ENCODE measurements around the gene KAZALD1. TPM values are rescaled to one million over a fixed set of nuclear protein-coding genes. Genes with fewer than 3 reads are reported as not detected.

Gene KAZALD1
- total and polyA plus RNA-seq, 4 donors = 4.1 to 12.1 (median 7.4) TPM

GRCh38 chr10:101031128-101031795 is 30.5 kb upstream of the KAZALD1 start, which contains the start of the genes PDZD7 and SFXN3:
PDZD7 (minus strand) TSS chr10:101031129; CDS start chr10:101030219, 910 bp downstream.
SFXN3 (plus strand) TSS chr10:101031234; CDS start chr10:101034695, 3,461 bp downstream.
- Histone ChIP-seq H3K9ac (ENCODE audit: insufficient read depth in 1 of 2, low read length in 2 of 2) (peak within 1 kb of the TSS; percentile 21 to 91), H3K36me3 (ENCODE audit: control insufficient read depth in 4 of 4, insufficient read depth in 4 of 4, low read length in 4 of 4) (peaks cover 3 to 11% (median 7%) of the 10 kb centered on the region in 4 donors), H3K4me1 (ENCODE audit: control insufficient read depth in 5 of 5, insufficient read depth in 5 of 5, low read length in 5 of 5) (peaks cover 0 to 25% (median 3%) of the 10 kb centered on the region in 5 donors), H3K27me3 (ENCODE audit: control insufficient read depth in 3 of 3, insufficient read depth in 3 of 3, low read length in 2 of 3) (peaks cover 0 to 12% (median 6%) of the 10 kb centered on the region in 3 donors), H3K9me3 (ENCODE audit: control insufficient read depth in 4 of 4, insufficient read depth in 3 of 4, low read length in 3 of 4) (no peaks in the 10 kb centered on the region), H3K4me3 (peak within 1 kb of the TSS; percentile 47), H3K27ac (ENCODE audit: low read depth in 1 of 2, low read length in 1 of 2) (peak within 1 kb of the TSS; percentile 80 to 93)
- no peak for TF ChIP-seq CTCF (IDR thresholded peaks at IDR 0.05; ENCODE audit: control extremely low read depth, extremely low read depth)
- ATAC-seq (ENCODE audit: insufficient read depth, low FRiP score) (peak; percentile 88), DNase-seq (peak; percentile 86 to 93 (median 91))
- WGBS, 2 donors = 0% methylated on average over 37 to 38 of the region's 38 CpGs

GRCh38 chr10:101031796-101032636 is 29.8 kb upstream of the KAZALD1 start:
- WGBS, 2 donors = 0% methylated on average over 42 to 47 of the region's 47 CpGs
- H3K4me3 ChIP-seq = peak overlapping the region; percentile 47

GRCh38 chr10:101032637-101033224 is 29.1 kb upstream of the KAZALD1 start:
- H3K9ac ChIP-seq (ENCODE audit: insufficient read depth in 1 of 2, low read length in 2 of 2) = peak overlapping the region; percentile 21 to 91
- DNase-seq = peak; percentile 59 to 78 (median 73)
- peak overlapping the region; percentile 47 for H3K4me3 ChIP-seq
- ATAC-seq (ENCODE audit: insufficient read depth, low FRiP score) = peak; percentile 65
- H3K4me1 ChIP-seq (ENCODE audit: control insufficient read depth in 5 of 5, insufficient read depth in 5 of 5, low read length in 5 of 5) = peaks cover 0 to 25% (median 3%) of the 10 kb centered on the region in 5 donors
- no peaks in the 10 kb centered on the region for H3K9me3 ChIP-seq (ENCODE audit: control insufficient read depth in 4 of 4, insufficient read depth in 3 of 4, low read length in 3 of 4)
- TF ChIP-seq CTCF (IDR thresholded peaks at IDR 0.05; ENCODE audit: control extremely low read depth, extremely low read depth) = no peak
- WGBS, 2 donors = 6 to 9% methylated on average over 6 of the region's 6 CpGs
- H3K27me3 ChIP-seq (ENCODE audit: control insufficient read depth in 3 of 3, insufficient read depth in 3 of 3, low read length in 2 of 3) = peaks cover 0 to 12% (median 6%) of the 10 kb centered on the region in 3 donors
- H3K36me3 ChIP-seq (ENCODE audit: control insufficient read depth in 4 of 4, insufficient read depth in 4 of 4, low read length in 4 of 4) = peaks cover 7 to 23% (median 12%) of the 10 kb centered on the region in 4 donors
- peak overlapping the region; percentile 80 to 93 for H3K27ac ChIP-seq (ENCODE audit: low read depth in 1 of 2, low read length in 1 of 2)

More at GRCh38 chr10:101031796-101032636, 29.8 kb upstream of the KAZALD1 start:
- peaks cover 4 to 18% (median 11%) of the 10 kb centered on the region in 4 donors for H3K36me3 ChIP-seq (ENCODE audit: control insufficient read depth in 4 of 4, insufficient read depth in 4 of 4, low read length in 4 of 4)
- DNase-seq (peak; percentile 79 to 81 (median 81)), ATAC-seq (ENCODE audit: insufficient read depth, low FRiP score) (peak; percentile 59)
- no peaks in the 10 kb centered on the region for H3K9me3 ChIP-seq (ENCODE audit: control insufficient read depth in 4 of 4, insufficient read depth in 3 of 4, low read length in 3 of 4)
- TF ChIP-seq CTCF (IDR thresholded peaks at IDR 0.05; ENCODE audit: control extremely low read depth, extremely low read depth) = no peak
- H3K9ac ChIP-seq (ENCODE audit: insufficient read depth in 1 of 2, low read length in 2 of 2) = peak overlapping the region; percentile 21 to 91
- peaks cover 0 to 12% (median 6%) of the 10 kb centered on the region in 3 donors for H3K27me3 ChIP-seq (ENCODE audit: control insufficient read depth in 3 of 3, insufficient read depth in 3 of 3, low read length in 2 of 3)
- peak overlapping the region; percentile 80 to 93 for H3K27ac ChIP-seq (ENCODE audit: low read depth in 1 of 2, low read length in 1 of 2)
- peaks cover 0 to 25% (median 3%) of the 10 kb centered on the region in 5 donors for H3K4me1 ChIP-seq (ENCODE audit: control insufficient read depth in 5 of 5, insufficient read depth in 5 of 5, low read length in 5 of 5)
